Left lung (tissue), 10 donors: Measurements from ENCODE around the gene MEX3D. TPM values are rescaled to one million over a fixed set of nuclear protein-coding genes. Genes with fewer than 3 reads are reported as not detected.

Experiments
- ATAC-seq: fragments of 200-7000 bp; cut with Tn5 transposase; one replicate; pipeline ENCODE4 v1.9.1; 2020; ENCODE audit warnings: moderate library complexity
- DNase-seq, 4 donors: peaks; one replicate each; pipeline ENCODE4 v3.0.0-alpha.2; 2013 to 2020
- H3K27ac ChIP-seq, 2 donors: fragments of 200-600 bp; sonication (generic) in 1 of 2; one replicate each; pipeline versions ENCODE4 v1.5.0 to v1.8.0; 2020 to 2021
- H3K27me3 ChIP-seq, 2 donors: fragments of 200-600 bp; sonication (generic) in 1 of 2; one replicate each; pipeline versions ENCODE4 v1.5.0 to v1.8.0; 2020 to 2021
- H3K36me3 ChIP-seq, 2 donors: fragments of 200-600 bp; sonication (generic) in 1 of 2; one replicate each; pipeline versions ENCODE4 v1.5.0 to v1.8.0; 2020 to 2021
- H3K4me1 ChIP-seq, 2 donors: fragments of 200-600 bp; one replicate each; pipeline ENCODE4 v1.8.0; 2021
- H3K4me3 ChIP-seq, 2 donors: fragments of 200-600 bp; sonication (generic) in 1 of 2; one replicate each; pipeline versions ENCODE4 v1.5.0 to v1.8.0; 2020 to 2021; ENCODE audit warnings: mild to moderate bottlenecking in 1 of 2
- H3K9me3 ChIP-seq, 2 donors: fragments of 200-600 bp; sonication (generic) in 1 of 2; one replicate each; pipeline versions ENCODE4 v1.5.0 to v1.8.0; 2020 to 2021
- intact Hi-C, 2 donors: fragments of 100-400 bp; cut with DNase I; formaldehyde crosslinking; loops; one replicate each; pipeline versions ENCODE4 v1.11.2 to v1.14.2; 2022
- polyA plus RNA-seq, 6 donors: library from polyadenylated mRNA; unstranded; fragments of 120-200 nt; gene quantifications; one replicate each; pipeline ENCODE4 v1.2.1, GENCODE V29; 2013; ENCODE audit not compliant: insufficient read length in 6 of 6
- total RNA-seq, 2 donors: library from RNA; stranded (reverse); fragmentation: NEBNext Ultra II Directional; extraction: Animal tissue kit (Norgen Biotek cat#: 25700); gene quantifications; one replicate each; pipeline ENCODE4 v1.2.1, GENCODE V29; 2021
- TF ChIP-seq, protein P1 (sequence below), 2 donors: fragments of 200-600 bp; sonication (generic) in 1 of 2; IDR thresholded peaks; one replicate each; pipeline versions ENCODE4 v1.5.0 to v1.8.0; 2021; ENCODE audit warnings: antibody characterized with exemption in 2 of 2
- donor health status: DM: no; HTN: yes; CAD: no.
- donor health status: DM: no; HTN: no; CAD: no.

MEX3D gene
- total and polyA plus RNA-seq, 8 donors = 15.8 to 42.6 (median 26.3) TPM

DNA sequence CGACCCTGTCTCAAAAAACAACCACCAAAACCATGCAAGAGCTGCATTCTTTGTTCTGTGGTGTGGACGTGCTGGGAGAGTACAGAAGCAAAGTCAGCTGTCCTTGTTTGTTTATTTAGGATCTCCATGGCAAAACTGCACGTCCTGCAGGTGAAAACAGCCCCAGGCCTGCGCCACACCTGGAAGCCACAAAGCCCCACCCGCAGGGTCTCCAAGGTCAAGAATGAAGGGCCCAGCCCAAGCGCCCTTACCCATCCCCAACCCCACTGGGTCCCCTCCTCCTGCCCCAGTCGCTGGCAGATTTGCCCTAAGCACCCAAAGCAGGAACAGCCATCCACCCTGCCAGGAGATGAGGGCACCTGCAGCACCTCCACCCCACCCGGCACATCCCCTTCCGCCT is 14.1 kb upstream of the MEX3D start:
- Histone ChIP-seq H3K4me3 (no peak overlapping the region), H3K9me3 (no peaks in the 10 kb centered on the region), H3K4me1 (no peaks in the 10 kb centered on the region), H3K27ac (no peak overlapping the region), H3K36me3 (peaks cover 0 to 77% of the 10 kb centered on the region in 2 donors), H3K27me3 (no peaks in the 10 kb centered on the region)
- DNase-seq (no peak), ATAC-seq (no peak)
- TF ChIP-seq, protein P1, sequence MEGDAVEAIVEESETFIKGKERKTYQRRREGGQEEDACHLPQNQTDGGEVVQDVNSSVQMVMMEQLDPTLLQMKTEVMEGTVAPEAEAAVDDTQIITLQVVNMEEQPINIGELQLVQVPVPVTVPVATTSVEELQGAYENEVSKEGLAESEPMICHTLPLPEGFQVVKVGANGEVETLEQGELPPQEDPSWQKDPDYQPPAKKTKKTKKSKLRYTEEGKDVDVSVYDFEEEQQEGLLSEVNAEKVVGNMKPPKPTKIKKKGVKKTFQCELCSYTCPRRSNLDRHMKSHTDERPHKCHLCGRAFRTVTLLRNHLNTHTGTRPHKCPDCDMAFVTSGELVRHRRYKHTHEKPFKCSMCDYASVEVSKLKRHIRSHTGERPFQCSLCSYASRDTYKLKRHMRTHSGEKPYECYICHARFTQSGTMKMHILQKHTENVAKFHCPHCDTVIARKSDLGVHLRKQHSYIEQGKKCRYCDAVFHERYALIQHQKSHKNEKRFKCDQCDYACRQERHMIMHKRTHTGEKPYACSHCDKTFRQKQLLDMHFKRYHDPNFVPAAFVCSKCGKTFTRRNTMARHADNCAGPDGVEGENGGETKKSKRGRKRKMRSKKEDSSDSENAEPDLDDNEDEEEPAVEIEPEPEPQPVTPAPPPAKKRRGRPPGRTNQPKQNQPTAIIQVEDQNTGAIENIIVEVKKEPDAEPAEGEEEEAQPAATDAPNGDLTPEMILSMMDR (IDR thresholded peaks at IDR 0.05) = no peak
- intact Hi-C loops = no loop called here

DNA sequence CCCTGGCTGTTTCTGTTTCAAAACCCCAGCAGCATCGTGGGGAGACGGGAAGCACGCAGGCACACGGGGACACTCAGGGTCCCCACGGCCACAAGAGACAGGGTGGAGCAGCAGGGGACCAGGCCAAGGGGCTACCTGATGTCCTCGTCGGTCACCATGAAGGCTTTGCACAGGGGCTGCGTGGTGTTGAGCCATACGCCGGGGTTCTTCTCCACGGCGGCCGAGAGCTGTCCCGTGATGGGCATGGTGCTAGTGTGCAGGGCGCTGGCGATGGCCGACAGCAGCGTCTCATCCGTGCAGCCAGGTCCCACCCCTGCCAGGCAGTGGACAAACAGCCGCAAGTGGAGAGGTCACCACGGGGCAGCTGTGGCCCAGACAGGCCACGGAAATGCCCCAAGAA is 12.8 kb upstream of the MEX3D start:
- H3K27me3 ChIP-seq = no peaks in the 10 kb centered on the region
- no peak for DNase-seq
- H3K9me3 ChIP-seq = no peaks in the 10 kb centered on the region
- no peak overlapping the region for H3K27ac ChIP-seq
- no peak overlapping the region for H3K4me3 ChIP-seq
- no peak for ATAC-seq
- peaks cover 0 to 87% of the 10 kb centered on the region in 2 donors for H3K36me3 ChIP-seq
- intact Hi-C loops = no loop called here
- no peaks in the 10 kb centered on the region for H3K4me1 ChIP-seq
- TF ChIP-seq, protein P1 (IDR thresholded peaks at IDR 0.05) = no peak

DNA sequence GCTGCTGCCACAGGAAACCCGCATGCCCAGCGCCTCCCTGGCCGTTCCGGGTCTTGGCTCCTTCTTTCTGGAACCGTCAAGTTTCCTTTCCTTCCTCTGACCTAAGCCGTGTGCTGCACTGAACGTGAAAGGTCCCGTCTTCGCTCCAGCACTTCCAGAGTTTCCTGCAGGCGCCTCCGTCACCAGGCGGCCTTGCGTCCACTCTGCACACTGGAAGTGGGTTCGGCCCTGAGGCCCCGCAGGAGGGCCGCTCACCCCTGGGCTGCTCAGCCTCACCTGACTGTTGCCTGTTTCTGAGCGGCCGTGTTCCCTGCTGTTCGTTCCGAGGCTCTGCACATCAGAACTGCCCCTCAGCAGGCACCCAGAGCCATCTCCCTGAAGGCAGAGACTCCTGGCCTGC is 12.3 kb upstream of the MEX3D start:
- TF ChIP-seq, protein P1 (IDR thresholded peaks at IDR 0.05) = no peak
- no peaks in the 10 kb centered on the region for H3K4me1 ChIP-seq
- DNase-seq (no peak), ATAC-seq (no peak)
- no peak overlapping the region for H3K4me3 ChIP-seq
- H3K9me3 ChIP-seq = no peaks in the 10 kb centered on the region
- H3K36me3 ChIP-seq = peaks cover 0 to 87% of the 10 kb centered on the region in 2 donors
- no peaks in the 10 kb centered on the region for H3K27me3 ChIP-seq
- intact Hi-C loops = no loop called here
- no peak overlapping the region for H3K27ac ChIP-seq

DNA sequence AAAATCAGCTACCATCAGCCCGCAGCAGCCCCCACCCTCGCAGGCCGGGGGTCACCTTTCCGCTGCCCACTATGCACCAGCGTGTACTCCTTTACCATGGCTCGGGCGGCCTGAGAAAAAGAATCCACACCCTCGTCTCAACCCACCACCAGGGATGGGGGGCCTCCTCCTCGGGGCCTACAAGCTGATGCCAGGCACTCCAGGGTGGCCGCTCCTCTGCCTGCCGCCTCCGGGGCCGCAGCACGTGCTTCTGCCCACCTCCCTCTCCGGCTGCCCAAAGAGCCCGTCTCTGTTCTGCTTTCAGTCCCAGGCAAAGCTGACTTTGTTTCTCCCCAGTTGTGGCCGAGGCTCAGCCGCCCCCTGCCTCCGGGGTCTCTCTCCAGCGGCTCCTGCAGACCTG is 11.1 kb upstream of the MEX3D start:
- TF ChIP-seq, protein P1 (IDR thresholded peaks at IDR 0.05) = no peak
- intact Hi-C loops = no loop called here
- H3K36me3 ChIP-seq = peaks cover 0 to 78% of the 10 kb centered on the region in 2 donors
- no peak for ATAC-seq
- no peaks in the 10 kb centered on the region for H3K27me3 ChIP-seq
- H3K4me3 ChIP-seq = no peak overlapping the region
- H3K4me1 ChIP-seq = no peaks in the 10 kb centered on the region
- no peak for DNase-seq
- H3K9me3 ChIP-seq = no peaks in the 10 kb centered on the region
- H3K27ac ChIP-seq = no peak overlapping the region

DNA sequence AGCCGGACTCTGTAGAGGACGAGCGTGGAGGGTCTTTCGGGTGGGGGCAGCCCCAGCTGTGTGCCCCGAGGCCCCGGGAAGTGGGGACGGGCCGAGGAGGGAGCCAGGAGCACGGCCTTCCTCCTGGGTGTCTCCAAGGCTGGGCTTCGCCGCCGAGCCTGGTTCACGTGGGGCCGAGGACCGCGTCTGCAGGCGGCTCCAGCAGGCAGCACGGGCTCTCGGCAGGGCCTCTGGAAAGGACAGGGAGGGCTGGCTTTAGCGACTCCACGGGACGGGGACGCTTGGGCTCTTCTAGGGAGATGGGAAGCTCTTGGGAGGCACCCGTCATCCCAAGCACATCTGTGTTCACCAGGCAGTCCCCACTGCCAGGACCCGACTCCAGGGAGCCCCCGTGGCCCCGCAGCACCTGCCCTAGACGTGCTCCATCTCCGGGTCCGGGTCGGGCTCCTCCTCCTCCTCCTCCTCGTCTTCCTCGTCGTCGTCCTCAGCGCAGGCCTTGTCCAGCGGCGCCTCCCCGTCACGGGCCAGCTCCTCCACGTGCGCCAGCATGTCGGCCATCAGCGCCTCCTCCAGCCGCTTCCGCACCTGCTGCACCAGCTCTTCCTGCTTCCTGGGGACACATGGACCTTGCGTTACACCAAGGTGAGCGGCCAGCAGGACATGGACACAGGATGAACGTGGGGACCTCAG is 9.9 kb upstream of the MEX3D start:
- Histone ChIP-seq H3K9me3 (no peaks in the 10 kb centered on the region), H3K27ac (no peak overlapping the region), H3K4me3 (no peak overlapping the region), H3K36me3 (peaks cover 0 to 67% of the 10 kb centered on the region in 2 donors), H3K4me1 (no peaks in the 10 kb centered on the region), H3K27me3 (no peaks in the 10 kb centered on the region)
- DNase-seq (no peak), ATAC-seq (no peak)
- TF ChIP-seq, protein P1 (IDR thresholded peaks at IDR 0.05) = no peak
- intact Hi-C loops = no loop called here
